ENCODE results near the gene TSBP1.

DNA sequence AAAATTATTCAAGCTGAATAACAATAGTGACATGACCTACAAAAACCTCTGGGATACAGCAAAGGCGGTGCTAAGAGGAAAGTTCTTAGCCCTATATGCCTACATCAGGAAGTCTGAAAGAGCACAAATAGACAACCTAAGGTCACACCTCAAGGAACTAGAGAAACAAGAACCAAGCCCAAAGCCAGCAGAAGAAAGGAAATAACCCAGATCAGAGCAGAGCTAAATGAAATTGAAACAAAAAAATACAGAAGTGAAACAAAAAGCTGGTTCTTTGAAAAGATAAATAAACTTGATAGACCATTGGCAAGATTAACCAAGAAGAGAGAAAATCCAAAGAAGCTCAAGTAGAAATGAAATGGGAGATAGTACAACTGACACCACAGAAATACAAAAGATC lies 100.3 kb downstream of the TSBP1 start:
- TF ChIP-seq, protein P1, sequence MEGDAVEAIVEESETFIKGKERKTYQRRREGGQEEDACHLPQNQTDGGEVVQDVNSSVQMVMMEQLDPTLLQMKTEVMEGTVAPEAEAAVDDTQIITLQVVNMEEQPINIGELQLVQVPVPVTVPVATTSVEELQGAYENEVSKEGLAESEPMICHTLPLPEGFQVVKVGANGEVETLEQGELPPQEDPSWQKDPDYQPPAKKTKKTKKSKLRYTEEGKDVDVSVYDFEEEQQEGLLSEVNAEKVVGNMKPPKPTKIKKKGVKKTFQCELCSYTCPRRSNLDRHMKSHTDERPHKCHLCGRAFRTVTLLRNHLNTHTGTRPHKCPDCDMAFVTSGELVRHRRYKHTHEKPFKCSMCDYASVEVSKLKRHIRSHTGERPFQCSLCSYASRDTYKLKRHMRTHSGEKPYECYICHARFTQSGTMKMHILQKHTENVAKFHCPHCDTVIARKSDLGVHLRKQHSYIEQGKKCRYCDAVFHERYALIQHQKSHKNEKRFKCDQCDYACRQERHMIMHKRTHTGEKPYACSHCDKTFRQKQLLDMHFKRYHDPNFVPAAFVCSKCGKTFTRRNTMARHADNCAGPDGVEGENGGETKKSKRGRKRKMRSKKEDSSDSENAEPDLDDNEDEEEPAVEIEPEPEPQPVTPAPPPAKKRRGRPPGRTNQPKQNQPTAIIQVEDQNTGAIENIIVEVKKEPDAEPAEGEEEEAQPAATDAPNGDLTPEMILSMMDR (IDR thresholded peaks at IDR 0.05): no peak
- TF ChIP-seq POLR2A (IDR thresholded peaks at IDR 0.05): no peak
